Right lung (tissue), 10 donors: ENCODE measurements around the gene GLP2R. TPM values are rescaled to one million over a fixed set of nuclear protein-coding genes. Genes with fewer than 3 reads are reported as not detected.
"Not testable (repeated sequence)": the region's sequence is repeated elsewhere in the genome, so short reads cannot be mapped to it uniquely, and the experiment has no call there.

ENCODE experiments used
- DNase-seq, 2 donors: peaks; one replicate each; pipeline ENCODE4 v3.0.0-alpha.2; 2013
- long read RNA-seq, 8 donors: transcript quantifications; one replicate each; lab custom pipeline, GENCODE V29; 2026
- polyA plus RNA-seq, 5 donors: library from polyadenylated mRNA; unstranded; fragments of 120-200 nt; gene quantifications; one replicate each; pipeline versions ENCODE4 v1.2.1 to v1.2.3, GENCODE V29; 2013; ENCODE audit warnings: inconsistent platforms in 1 of 5, low replicate concordance in 1 of 5; ENCODE audit not compliant: insufficient read length in 5 of 5, insufficient read depth in 1 of 5

The GLP2R gene
- 1 to 10 TPM; 1.4 to 2.8 (median 2.4) TPM for polyA plus RNA-seq
- long read RNA-seq, donor 1 = 0 reads
- long read RNA-seq, donor 2 = 0 reads
- long read RNA-seq, donor 3, full-length matches to known transcripts = 1 of 1 reads
- long read RNA-seq, donor 3, partial matches to known transcripts = 0 of 1 reads
- long read RNA-seq, donor 3, other reads (novel, unspliced or antisense) = 0 of 1 reads
- long read RNA-seq, donor 4, full-length matches to known transcripts = 2 of 2 reads
- long read RNA-seq, donor 4, partial matches to known transcripts = 0 of 2 reads
- long read RNA-seq, donor 4, other reads (novel, unspliced or antisense) = 0 of 2 reads
- long read RNA-seq, donor 5 = 0 reads
- long read RNA-seq, donor 6 = 0 reads
- long read RNA-seq, donor 7 = 0 reads
- long read RNA-seq, donor 8 = 0 reads

- no peak for DNase-seq
Measured at GRCh38 chr17:9825641-9826150, at the start of gene GLP2R. Gene GLP2R (plus strand): TSS chr17:9825924. CDS start chr17:9826064, 140 bp downstream.

- no peak for DNase-seq
Measured at GRCh38 chr17:9776911-9777310, 48.8 kb upstream of the GLP2R start.

GRCh38 chr17:9780552-9780951 lies 45.2 kb upstream of the GLP2R start:
- DNase-seq = no peak

GRCh38 chr17:9783050-9783449 lies 42.7 kb upstream of the GLP2R start:
- no peak for DNase-seq

- not testable (repeated sequence) for DNase-seq
Measured at GRCh38 chr17:9783465-9783864, 42.3 kb upstream of the GLP2R start.

- DNase-seq = no peak
Measured at GRCh38 chr17:9784544-9784943, 41.2 kb upstream of the GLP2R start.

GRCh38 chr17:9788601-9789000 lies 37.1 kb upstream of the GLP2R start:
- no peak for DNase-seq

GRCh38 chr17:9790316-9790715 lies 35.4 kb upstream of the GLP2R start:
- DNase-seq = no peak

- DNase-seq = no peak
Measured at GRCh38 chr17:9790889-9791876, 34.5 kb upstream of the GLP2R start, which contains the start of gene DHRS7C. Gene DHRS7C (minus strand): TSS chr17:9791592. CDS start chr17:9791284, 308 bp downstream.

- no peak for DNase-seq
Measured at GRCh38 chr17:9792181-9792840, 33.4 kb upstream of the GLP2R start.

GRCh38 chr17:9798008-9798407 lies 27.7 kb upstream of the GLP2R start:
- no peak for DNase-seq

GRCh38 chr17:9798724-9799123 lies 27.0 kb upstream of the GLP2R start:
- DNase-seq = no peak

- DNase-seq = no peak
Measured at GRCh38 chr17:9801505-9801904, 24.2 kb upstream of the GLP2R start.

GRCh38 chr17:9802294-9802693 lies 23.4 kb upstream of the GLP2R start:
- DNase-seq = no peak

GRCh38 chr17:9802697-9803096 lies 23.0 kb upstream of the GLP2R start:
- DNase-seq = no peak

GRCh38 chr17:9805769-9806168 lies 20.0 kb upstream of the GLP2R start:
- DNase-seq = no peak

- no peak for DNase-seq
Measured at GRCh38 chr17:9806699-9807098, 19.0 kb upstream of the GLP2R start.

- DNase-seq = no peak
Measured at GRCh38 chr17:9809409-9809808, 16.3 kb upstream of the GLP2R start.

- DNase-seq = no peak
Measured at GRCh38 chr17:9810100-9810949, 15.4 kb upstream of the GLP2R start.

- DNase-seq = no peak
Measured at GRCh38 chr17:9811086-9811485, 14.6 kb upstream of the GLP2R start.

- DNase-seq = no peak
Measured at GRCh38 chr17:9811537-9811936, 14.2 kb upstream of the GLP2R start.
